ENCODE results near the gene IRX3.
"Not testable (repeated sequence)": the region's sequence is repeated elsewhere in the genome, so short reads cannot be mapped to it uniquely, and the experiment has no call there.

IRX3 gene

GRCh38 chr16:54275956-54276355 is 10.6 kb downstream of the IRX3 start:
- DNase-seq (ENCODE audit: low read depth), result no peak

- no peak for DNase-seq (ENCODE audit: low read depth)
Observed at GRCh38 chr16:54273566-54273965, 13.0 kb downstream of the IRX3 start.

DNA sequence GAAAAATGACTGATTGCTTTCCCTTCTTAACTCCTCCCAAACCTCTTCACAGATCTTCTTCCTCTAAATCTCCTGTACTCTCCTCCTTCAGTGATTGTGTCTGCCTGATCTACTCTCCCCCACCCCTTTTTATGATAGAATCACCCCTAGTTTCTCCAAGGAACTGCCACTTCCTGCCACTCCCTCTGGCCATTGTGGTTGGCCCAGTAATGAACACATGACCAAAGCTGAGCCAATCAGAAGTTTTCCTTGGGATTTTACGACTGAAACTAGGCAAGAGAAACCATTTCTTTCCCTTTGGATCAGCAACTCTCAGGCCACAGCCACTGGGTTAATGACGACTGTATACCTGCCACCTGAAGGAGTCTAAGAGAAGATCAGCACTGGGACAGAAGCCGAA is 15.9 kb downstream of the IRX3 start:
- no peak for DNase-seq (ENCODE audit: low read depth)

- no peak for DNase-seq (ENCODE audit: low read depth)
Observed at GRCh38 chr16:54269461-54269860, 17.1 kb downstream of the IRX3 start.

DNA sequence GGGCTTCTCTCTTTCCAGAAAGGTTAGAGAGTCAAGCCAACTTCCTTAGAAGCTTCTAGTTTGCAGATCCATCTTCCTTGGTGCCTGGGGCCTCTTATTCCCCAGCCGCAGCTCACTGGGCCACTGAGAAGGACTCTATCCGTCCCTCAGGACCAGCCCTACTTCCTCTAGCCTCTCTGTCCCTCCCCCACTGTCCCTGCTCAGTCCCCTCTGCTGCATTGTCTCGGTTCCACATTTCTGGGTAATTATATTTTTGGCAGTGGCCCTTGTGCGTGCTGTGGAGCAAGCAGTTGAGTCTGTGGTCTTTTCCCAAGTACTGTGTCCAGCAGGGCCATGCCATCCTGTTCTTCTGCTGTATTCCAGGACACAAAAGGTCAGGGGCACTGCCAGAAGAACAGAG is 17.8 kb downstream of the IRX3 start:
- no peak for DNase-seq (ENCODE audit: low read depth)

DNA sequence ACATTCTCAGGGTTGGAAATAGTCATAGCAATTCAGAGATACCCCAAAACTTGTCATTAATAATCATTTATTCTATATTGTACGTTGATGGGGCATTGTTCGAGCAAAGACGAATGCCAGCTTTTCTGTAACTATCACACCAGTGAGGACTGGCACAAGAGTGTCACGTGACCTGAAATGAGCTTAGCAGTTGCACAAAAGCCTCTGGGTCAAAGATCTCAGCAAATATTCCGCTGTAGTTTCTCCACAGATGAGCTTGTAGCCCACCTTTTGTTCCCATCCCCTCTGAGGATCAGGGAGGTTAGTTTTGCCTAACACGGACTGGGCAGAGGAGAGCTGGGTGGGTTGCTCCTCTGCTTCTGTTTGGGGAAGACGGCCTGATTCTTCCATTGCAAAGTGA is 18.2 kb downstream of the IRX3 start:
- no peak for DNase-seq (ENCODE audit: low read depth)

- DNase-seq (ENCODE audit: low read depth), result no peak
Observed at GRCh38 chr16:54266363-54266955, 20.1 kb downstream of the IRX3 start.

DNA sequence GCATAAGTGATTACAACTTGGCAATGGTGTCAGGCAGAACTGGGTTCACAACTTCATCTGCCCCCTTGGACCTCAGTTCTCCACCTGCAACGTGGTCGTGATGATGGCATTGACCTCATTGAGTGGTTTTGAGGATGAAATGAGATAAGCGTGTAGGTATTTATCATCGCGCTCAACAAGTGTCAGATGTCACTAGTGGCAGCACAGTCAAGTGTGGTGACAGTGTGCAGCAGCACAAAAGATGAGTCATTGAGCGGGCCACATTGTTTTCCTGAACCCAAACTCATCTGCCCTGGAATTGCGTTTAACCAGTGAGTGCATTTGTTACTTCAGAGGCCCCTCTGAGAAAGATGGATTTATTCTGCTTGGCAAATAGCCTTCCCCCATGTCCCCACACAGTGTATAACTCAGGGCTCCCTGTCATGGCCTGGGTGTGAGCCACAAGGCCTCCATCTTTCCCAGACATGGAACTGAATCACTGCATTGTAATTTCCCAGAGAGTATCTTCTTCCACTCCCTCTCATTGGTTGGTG is 20.9 kb downstream of the IRX3 start:
- no peak for DNase-seq (ENCODE audit: low read depth)

DNA sequence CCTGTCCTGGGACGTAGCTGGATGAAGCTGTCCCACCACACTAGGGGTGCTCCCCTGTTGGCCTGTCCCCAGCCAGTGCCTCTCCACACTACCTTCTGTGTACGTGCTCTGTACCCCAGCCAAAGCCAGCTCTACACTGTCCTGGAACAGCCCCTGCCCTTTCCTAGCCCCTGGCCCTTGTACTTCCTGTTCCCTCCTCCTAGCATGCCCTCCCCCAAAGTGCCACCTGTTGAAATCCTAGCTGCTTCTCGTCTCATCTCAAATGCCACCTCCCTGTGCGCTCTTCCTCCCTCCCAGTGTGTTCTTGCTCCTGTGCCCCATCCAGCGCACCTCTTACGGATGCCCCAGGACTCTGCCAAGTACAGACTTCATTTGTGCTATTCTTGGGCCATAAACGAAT is 33.5 kb downstream of the IRX3 start:
- no peak for DNase-seq (ENCODE audit: low read depth)

- DNase-seq (ENCODE audit: low read depth), result no peak
Observed at GRCh38 chr16:54248863-54249710, 37.5 kb downstream of the IRX3 start.

DNA sequence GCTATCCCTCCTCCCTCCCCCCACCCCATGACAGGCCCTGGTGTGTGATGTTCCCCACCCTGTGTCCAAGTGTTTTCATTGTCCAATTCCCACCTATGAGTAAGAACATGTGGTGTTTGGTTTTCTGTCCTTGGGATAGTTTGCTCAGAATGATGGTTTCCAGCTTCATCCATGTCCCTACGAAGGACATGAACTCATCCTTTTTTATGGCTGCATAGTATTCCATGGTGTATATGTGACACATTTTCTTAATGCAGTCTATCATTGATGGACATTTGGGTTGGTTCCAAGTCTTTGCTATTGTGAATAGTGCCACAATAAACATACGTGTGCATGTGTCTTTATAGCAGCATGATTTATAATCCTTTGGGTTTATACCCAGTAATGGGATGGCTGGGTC is 38.9 kb downstream of the IRX3 start:
- DNase-seq (ENCODE audit: low read depth), result not testable (repeated sequence)

DNA sequence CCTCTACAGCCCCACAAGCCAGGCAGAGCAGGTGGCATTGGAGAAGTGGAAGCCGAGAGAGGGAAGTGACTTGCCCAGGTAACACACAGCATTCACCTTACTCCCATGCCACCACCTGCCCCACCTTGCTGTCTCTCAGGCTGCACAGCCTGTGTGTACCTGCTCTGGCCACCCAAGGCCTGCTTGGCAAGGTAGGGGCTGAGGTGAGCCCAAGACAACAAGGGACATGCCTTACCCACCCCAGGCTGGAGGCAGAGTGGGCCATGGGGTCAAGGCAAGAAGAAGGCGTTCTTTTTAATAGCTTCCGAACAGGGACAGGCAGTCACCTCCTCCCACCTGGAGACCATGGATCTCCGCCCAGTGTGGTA is 40.1 kb downstream of the IRX3 start:
- DNase-seq (ENCODE audit: low read depth), result no peak

GRCh38 chr16:54245788-54246453 is 40.7 kb downstream of the IRX3 start:
- no peak for DNase-seq (ENCODE audit: low read depth)

DNA sequence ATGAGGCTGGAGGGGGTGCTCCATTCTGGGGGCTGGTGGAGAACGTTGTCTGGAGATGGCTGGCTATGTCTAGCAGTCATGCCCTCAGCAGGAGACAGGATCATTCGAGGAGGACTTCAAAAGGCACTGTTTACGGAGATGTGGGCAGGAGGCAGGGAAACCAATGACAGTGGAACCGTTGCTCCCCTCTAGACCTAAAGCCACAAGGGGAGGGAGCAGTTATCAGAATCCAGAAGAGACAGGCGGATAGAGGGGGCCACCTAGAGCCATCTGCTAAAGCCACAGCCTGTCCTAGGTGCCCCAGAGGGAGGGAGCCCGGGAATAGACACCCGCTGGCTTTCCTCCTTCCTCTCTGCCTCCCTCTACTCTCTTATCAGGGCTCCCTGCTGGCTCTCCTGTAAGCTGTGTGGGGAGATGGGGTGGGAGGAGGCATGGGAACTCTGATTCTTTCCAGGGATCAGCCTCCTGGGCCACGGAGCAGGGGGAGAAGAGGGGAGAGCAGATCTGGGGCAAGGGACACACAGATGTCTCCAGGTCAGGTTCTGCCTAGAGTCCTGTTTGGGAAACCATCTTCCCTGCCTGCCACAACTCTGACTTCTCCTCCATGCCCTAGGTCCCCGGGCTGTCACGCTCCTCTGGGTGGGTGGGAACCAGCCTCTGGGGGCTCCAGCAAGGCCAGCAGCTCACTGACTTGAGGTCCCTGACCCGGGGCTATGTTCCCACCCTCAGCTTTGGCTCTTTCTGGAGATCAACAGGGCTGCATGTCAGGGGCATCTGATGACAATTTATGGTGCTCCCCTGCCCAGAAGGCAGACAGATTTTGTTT is 42.3 kb downstream of the IRX3 start:
- DNase-seq (ENCODE audit: low read depth), result no peak

DNA sequence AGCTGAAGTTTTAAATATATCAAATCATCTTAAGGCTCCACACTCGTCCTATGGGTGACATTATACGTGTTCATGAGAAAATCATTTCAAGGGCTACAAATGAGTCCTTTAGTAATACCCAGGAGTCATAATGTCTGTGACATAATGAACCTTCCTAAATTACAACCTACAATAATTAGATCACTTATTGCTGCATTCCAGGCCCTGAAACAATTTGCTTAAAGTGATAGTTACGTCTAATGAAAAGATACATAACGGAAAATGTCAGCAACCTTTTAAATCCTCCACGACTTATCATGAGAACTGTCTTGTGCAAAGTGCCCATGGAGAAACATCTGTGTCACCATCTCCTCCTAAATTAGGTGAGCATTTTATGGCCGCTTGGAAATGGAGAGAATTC is 43.4 kb downstream of the IRX3 start:
- no peak for DNase-seq (ENCODE audit: low read depth)

GRCh38 chr16:54242199-54242598 is 44.4 kb downstream of the IRX3 start:
- no peak for DNase-seq (ENCODE audit: low read depth)

GRCh38 chr16:54241525-54241924 is 45.1 kb downstream of the IRX3 start:
- DNase-seq (ENCODE audit: low read depth), result no peak

- no peak for DNase-seq (ENCODE audit: low read depth)
Observed at GRCh38 chr16:54240271-54241129, 46.1 kb downstream of the IRX3 start.

DNA sequence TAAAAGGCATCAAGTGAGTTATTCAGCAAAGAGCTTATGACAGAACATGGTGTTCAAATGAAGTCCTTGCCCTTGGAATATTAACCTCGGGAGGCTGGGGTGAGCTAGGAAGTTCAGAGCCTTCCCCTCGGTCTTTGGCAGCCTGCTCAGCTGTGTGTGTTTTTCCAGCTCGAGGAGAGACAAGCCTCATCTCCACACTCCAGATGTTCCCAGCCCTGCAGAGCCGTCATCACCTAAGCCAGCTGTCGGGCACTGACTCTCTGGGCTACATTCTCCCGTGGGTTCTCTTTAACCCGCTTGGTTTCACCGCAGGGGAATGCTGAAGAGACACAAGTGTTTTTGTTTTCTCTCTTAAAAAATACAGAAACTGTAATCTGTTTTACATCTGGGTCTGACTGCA is 47.1 kb downstream of the IRX3 start:
- no peak for DNase-seq (ENCODE audit: low read depth)

DNA sequence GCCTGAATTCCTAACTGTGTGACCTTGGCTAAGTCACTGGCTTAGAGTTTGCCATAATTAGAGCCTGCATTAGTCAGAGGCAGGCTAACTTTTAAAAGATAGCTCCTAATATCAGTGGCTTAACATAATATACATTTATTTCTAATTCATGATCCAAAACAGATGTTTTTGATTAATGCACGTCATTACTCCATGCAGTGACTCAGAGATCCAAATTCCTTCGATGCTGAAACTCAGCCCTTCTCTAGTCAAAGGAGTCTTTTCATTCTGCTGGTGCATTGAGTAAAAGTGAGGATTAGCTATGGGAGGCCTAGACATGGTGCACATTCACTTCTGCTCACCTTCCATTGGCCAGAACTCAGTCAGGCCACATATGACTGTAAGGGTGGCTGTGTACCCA is 49.8 kb downstream of the IRX3 start:
- DNase-seq (ENCODE audit: low read depth), result no peak

- no peak for DNase-seq (ENCODE audit: low read depth)
Observed at GRCh38 chr16:54233615-54234014, 53.0 kb downstream of the IRX3 start.
